Stimulated activated naive B cell treated with anti-CD40 and anti-IgM and Interleukin-4, amounts not matched to agents 10 μg/mL and 1 μg/mL and 100 μg/mL, for 72 hours (primary cell): ENCODE data around the gene RNF135.
"Not testable (repeated sequence)": the region's sequence is repeated elsewhere in the genome, so short reads cannot be mapped to it uniquely, and the experiment has no call there.

Experiments used
- ATAC-seq, 2 donors: fragments of 150-1000 bp; cut with Tn5 transposase; replicated peaks; 2 replicates each; pipeline ENCODE4 v1.10.0; 2021; ENCODE audit warnings: moderate library complexity in 1 of 2
- DNase-seq: peaks from one replicate; pipeline ENCODE4 v3.0.0; 2021
- H3K27ac Mint-ChIP-seq: one replicate; pipeline ENCODE4 v1.8.0; 2022; ENCODE audit warnings: mild to moderate bottlenecking, mixed read lengths
- H3K27me3 Mint-ChIP-seq, 2 donors: one replicate each; pipeline ENCODE4 v1.8.0; 2022; ENCODE audit warnings: mixed read lengths in 2 of 2
- H3K36me3 Mint-ChIP-seq, 2 donors: one replicate each; pipeline ENCODE4 v1.8.0; 2022; ENCODE audit warnings: mixed read lengths in 2 of 2, mild to moderate bottlenecking in 1 of 2
- H3K4me1 Mint-ChIP-seq, 2 donors: one replicate each; pipeline ENCODE4 v1.8.0; 2022; ENCODE audit warnings: mixed read lengths in 2 of 2, mild to moderate bottlenecking in 1 of 2
- H3K4me3 Mint-ChIP-seq, 2 donors: one replicate each; pipeline ENCODE4 v1.8.0; 2022; ENCODE audit warnings: mild to moderate bottlenecking in 2 of 2, mixed read lengths in 2 of 2, moderate library complexity in 1 of 2
- H3K9me3 Mint-ChIP-seq, 2 donors: one replicate each; pipeline ENCODE4 v1.8.0; 2022; ENCODE audit warnings: mixed read lengths in 2 of 2, mild to moderate bottlenecking in 1 of 2

Gene RNF135, protein sequence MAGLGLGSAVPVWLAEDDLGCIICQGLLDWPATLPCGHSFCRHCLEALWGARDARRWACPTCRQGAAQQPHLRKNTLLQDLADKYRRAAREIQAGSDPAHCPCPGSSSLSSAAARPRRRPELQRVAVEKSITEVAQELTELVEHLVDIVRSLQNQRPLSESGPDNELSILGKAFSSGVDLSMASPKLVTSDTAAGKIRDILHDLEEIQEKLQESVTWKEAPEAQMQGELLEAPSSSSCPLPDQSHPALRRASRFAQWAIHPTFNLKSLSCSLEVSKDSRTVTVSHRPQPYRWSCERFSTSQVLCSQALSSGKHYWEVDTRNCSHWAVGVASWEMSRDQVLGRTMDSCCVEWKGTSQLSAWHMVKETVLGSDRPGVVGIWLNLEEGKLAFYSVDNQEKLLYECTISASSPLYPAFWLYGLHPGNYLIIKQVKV

DNA sequence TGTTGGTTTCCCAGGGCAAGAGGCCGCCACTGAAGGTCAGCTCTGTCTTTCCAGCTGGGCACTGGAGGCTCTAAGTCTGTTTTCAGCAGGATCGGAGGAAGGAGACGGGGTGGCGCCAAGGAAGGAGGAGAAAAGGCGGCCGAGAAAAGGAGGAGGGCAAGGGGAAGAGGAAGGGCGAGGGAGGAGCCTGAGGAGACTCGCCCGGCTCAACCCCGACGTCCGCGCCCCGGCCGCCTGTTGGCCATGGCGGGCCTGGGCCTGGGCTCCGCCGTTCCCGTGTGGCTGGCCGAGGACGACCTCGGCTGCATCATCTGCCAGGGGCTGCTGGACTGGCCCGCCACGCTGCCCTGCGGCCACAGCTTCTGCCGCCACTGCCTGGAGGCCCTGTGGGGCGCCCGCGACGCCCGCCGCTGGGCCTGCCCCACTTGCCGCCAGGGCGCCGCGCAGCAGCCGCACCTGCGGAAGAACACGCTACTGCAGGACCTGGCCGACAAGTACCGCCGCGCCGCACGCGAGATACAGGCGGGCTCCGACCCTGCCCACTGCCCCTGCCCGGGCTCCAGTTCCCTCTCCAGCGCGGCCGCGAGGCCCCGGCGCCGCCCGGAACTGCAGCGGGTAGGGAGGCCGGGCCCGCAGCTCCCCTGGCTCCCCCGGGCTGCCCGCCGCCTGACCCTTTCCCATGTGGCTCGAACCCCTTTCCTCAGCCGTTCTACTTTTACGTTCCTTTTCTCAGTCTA, at the start of gene RNF135:
Gene RNF135, plus strand, starts transcription at position 209 of the 737 bp plus-strand sequence. Its CDS starts 35 bp downstream, at position 244.
- H3K36me3 Mint-ChIP-seq: peaks cover 16 to 25% of the 10 kb centered on the region in 2 donors
- no peaks in the 10 kb centered on the region for H3K27me3 Mint-ChIP-seq
- peak; percentile 73 for DNase-seq
- peak; percentile 69 to 77 for ATAC-seq
- peaks cover 25 to 63% of the 10 kb centered on the region in 2 donors for H3K4me1 Mint-ChIP-seq
- peak within 1 kb of the TSS; percentile 98 for H3K27ac Mint-ChIP-seq
- peaks cover 0 to 4% of the 10 kb centered on the region in 2 donors for H3K9me3 Mint-ChIP-seq
- H3K4me3 Mint-ChIP-seq: peak within 1 kb of the TSS; percentile 98

DNA sequence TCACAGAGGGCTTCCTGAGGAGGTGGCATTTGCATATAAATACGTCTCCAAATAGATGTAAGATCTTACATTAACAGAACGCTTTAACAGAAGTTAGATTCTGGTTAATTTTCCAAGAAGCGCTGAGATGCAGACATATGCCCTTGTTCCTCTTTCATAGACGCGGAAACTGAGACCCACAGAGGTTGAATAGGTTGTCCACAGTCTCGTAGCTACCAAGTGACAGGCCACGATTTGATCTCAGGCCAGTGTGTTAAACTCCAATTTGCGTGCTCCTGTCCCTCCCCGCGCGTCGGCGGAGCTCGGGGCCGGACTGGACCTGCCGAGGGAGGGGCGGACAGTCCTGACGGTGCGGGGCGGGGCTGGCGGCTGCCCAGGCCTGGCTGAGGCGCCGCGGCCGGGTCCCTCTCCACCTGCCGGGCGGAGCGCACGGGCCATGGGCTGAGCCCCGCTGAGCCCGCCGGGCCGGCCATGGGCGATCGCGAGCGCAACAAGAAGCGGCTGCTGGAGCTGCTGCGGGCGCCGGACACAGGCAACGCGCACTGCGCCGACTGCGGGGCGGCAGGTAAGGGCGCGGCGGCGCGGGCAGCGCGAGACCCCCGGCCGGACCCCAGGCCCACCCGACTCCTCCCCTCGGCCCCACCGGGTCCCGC, 49.2 kb upstream of the RNF135 start, which contains the start of gene ADAP2:
Gene ADAP2, plus strand, starts transcription at position 402 of the 653 bp plus-strand sequence. Its CDS starts 70 bp downstream, at position 472.
- H3K4me1 Mint-ChIP-seq: peaks cover 25 to 30% of the 10 kb centered on the region in 2 donors
- DNase-seq: peak; percentile 43
- peaks cover 18 to 24% of the 10 kb centered on the region in 2 donors for H3K36me3 Mint-ChIP-seq
- H3K27ac Mint-ChIP-seq: peak within 1 kb of the TSS; percentile 92
- no peaks in the 10 kb centered on the region for H3K9me3 Mint-ChIP-seq
- ATAC-seq: peak; percentile 80 to 83
- H3K27me3 Mint-ChIP-seq: peaks cover 0 to 4% of the 10 kb centered on the region in 2 donors
- peak within 1 kb of the TSS; percentile 91 to 92 for H3K4me3 Mint-ChIP-seq

DNA sequence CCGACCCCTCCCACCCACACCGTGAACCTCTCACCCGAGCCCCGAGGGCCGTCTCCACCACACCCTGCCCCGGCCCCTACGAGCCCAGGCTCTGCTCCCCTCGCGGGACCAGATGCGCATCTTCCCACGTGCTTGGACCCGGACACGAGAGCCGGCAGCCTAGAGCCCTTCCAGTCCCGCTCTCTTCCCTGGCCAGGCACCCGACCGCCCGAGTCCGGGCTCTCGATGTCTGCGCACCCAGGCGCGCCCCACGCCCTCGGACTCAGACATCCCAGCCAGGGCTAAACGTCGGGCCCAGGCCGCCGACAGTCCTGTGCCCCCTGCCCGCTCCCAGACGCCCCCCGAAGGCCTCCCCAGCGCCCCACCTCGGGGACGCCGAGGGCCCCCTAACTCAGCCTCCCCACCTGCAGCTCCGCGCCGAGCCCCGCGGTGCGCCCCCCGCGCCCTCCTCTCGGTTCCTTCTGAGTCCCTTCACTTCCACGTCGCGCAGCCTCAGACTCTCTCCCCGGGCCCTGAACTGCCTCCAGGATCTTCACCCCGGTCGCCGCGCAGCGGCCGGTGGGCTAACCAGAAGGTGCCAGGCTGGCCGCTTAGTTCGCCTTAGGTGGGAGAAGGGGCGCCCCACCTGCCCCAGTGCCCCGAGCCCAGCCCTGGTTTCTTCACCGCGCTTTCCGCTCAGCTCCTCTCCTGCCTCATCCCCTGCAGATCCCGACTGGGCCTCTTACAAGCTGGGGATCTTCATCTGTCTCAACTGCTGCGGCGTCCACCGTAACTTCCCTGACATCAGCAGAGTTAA, 48.4 kb upstream of the RNF135 start:
- ATAC-seq (peak; percentile 59 to 63), DNase-seq (peak; percentile 27)
- Mint-ChIP-seq H3K36me3 (peaks cover 24 to 29% of the 10 kb centered on the region in 2 donors), H3K27ac (peak overlapping the region; percentile 92), H3K4me1 (peaks cover 29 to 34% of the 10 kb centered on the region in 2 donors), H3K27me3 (peaks cover 0 to 4% of the 10 kb centered on the region in 2 donors), H3K9me3 (no peaks in the 10 kb centered on the region), H3K4me3 (peak overlapping the region; percentile 91 to 92)

DNA sequence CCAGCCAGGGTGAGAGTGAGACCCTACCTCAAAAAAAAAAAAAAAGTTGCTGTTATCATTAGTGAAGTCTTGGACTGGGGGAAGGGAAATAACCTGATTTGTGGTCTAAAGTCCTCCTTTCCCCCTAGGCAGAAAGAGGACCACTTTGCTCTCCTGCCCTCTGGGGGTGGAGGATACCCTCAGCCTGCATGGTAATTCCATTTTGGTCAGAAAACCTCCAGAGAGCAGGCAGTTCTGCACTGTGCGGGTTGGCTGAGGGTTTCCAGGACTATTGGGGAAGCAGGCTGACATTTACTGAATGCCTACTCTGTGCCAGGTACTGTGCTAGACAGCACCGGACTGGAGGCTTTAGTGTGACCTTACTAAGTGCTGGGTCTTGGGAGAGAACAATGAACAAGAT, 46.5 kb upstream of the RNF135 start:
- Mint-ChIP-seq H3K4me1 (peaks cover 29 to 34% of the 10 kb centered on the region in 2 donors), H3K9me3 (no peaks in the 10 kb centered on the region), H3K27me3 (peaks cover 0 to 4% of the 10 kb centered on the region in 2 donors), H3K27ac (no peak overlapping the region), H3K36me3 (peaks cover 28 to 36% of the 10 kb centered on the region in 2 donors), H3K4me3 (no peak overlapping the region)
- DNase-seq: no peak
- no peak for ATAC-seq

DNA sequence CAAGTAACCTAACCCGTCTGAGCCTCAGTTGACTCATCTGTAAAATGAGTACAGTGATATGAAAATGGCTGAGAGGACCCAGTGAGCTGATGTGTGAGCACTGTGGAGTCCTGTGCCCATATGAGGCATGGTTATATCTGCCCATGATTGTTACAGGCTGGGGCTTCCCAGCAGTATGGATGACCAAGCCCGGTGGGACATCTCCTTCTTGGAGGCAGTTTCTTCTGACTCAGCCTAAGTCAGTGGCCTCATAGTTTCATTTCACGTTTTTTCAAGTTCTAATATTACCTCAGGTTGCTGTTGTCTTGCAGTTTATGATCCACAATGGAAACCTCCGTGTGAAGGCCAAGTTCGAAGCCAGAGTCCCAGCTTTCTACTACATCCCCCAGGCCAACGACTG, 44.3 kb upstream of the RNF135 start:
- ATAC-seq (peak in 1 of 2 donors; percentile 24), DNase-seq (no peak)
- no peaks in the 10 kb centered on the region for H3K9me3 Mint-ChIP-seq
- H3K27me3 Mint-ChIP-seq: peaks cover 0 to 4% of the 10 kb centered on the region in 2 donors
- H3K36me3 Mint-ChIP-seq: peaks cover 38 to 46% of the 10 kb centered on the region in 2 donors
- H3K27ac Mint-ChIP-seq: no peak overlapping the region
- H3K4me3 Mint-ChIP-seq: no peak overlapping the region
- H3K4me1 Mint-ChIP-seq: peaks cover 18 to 20% of the 10 kb centered on the region in 2 donors

DNA sequence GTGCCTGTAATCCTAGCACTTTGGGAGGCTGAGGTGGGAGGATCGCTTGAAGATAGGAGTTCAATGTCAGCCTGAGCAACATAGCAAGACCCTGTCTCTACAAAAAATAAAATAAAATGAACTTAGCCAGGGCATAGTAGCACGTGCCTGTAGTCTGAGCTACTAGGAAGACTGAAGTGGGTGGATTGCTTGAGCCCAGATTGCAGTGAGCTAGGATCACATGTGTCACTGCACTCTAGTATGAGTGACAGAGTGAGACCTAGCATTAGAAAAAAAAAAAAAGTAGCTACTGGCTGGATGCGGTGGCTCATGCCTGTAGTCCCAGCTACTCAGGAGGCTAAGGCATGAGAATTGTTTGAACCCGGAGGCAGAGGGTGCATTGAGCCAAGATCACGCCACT, 43.1 kb upstream of the RNF135 start:
- H3K9me3 Mint-ChIP-seq: no peaks in the 10 kb centered on the region
- H3K4me3 Mint-ChIP-seq: no peak overlapping the region
- peaks cover 12 to 15% of the 10 kb centered on the region in 2 donors for H3K4me1 Mint-ChIP-seq
- no peak overlapping the region for H3K27ac Mint-ChIP-seq
- H3K36me3 Mint-ChIP-seq: peaks cover 39 to 53% of the 10 kb centered on the region in 2 donors
- ATAC-seq (no peak), DNase-seq (no peak)
- peaks cover 0 to 3% of the 10 kb centered on the region in 2 donors for H3K27me3 Mint-ChIP-seq

DNA sequence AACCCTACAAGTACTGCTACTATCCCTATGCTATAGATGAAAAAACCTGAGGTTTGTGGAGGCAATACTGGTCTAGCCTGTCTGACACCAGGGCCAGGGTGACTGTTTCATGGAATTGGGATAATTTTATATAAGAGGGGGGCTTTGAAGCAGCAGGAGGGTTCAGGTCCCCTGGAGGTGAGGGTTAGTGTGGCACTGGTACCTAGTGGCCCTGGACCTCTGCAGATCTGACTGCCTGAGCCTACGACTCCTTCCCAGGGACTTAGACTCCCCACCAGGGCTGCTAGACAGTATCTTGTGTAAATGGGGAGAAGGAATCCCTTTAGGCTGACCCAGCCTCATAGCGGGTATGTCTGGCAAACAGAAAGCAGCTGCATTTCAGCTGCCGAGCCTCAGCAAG, 42.3 kb upstream of the RNF135 start:
- no peak for DNase-seq
- Mint-ChIP-seq H3K27ac (no peak overlapping the region), H3K4me3 (no peak overlapping the region), H3K27me3 (no peaks in the 10 kb centered on the region), H3K9me3 (no peaks in the 10 kb centered on the region), H3K4me1 (peaks cover 10 to 11% of the 10 kb centered on the region in 2 donors), H3K36me3 (peaks cover 39 to 52% of the 10 kb centered on the region in 2 donors)
- no peak for ATAC-seq

DNA sequence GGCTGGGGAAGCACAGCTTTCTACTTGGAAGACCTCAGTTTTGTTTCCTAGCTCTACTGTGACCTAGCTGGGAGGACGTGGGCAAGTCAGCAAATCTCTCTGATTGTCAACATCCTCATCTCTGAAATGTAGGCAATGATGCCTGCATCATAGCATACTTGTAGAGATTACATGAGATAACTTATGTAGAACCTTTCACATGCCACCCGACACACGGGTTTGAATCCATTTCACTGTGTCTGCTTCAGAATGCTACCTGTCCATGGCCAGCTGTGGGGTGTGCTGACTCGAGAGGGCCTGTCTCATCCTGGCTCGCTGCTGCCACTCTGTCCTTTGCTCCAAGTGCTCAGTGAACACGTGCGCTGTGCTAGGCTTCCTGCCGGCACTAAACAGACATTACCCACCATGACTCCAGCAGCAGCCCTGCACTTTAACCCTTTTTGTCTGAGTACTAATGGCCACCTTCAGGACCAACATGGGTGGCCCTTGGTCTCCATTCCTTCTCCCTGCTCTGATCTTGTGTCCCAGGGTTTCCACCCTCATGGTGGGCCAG, 41.7 kb upstream of the RNF135 start:
- Mint-ChIP-seq H3K27me3 (no peaks in the 10 kb centered on the region), H3K4me3 (no peak overlapping the region), H3K36me3 (peaks cover 42 to 52% of the 10 kb centered on the region in 2 donors), H3K9me3 (no peaks in the 10 kb centered on the region), H3K4me1 (peaks cover 10 to 11% of the 10 kb centered on the region in 2 donors), H3K27ac (no peak overlapping the region)
- no peak for ATAC-seq
- no peak for DNase-seq

DNA sequence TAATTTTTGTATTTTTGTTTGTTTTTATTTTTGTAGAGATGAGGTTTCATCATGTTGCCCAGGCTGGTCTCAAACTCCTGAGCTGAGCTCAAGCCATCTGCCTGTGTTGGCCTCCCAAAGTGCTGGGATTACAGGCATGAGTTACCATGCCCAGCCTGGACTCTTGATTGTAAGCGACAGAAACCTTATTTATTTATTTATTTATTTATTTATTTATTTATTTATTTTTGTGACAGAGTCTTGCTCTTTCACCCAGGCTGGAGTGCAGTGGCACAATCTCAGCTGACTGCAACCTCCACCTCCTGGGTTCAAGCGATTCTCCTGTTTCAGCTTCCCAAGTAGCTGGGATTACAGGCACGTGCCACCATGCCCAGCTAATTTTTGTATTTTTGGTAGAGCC, 41.0 kb upstream of the RNF135 start:
- not testable (repeated sequence) for H3K27ac Mint-ChIP-seq, DNase-seq, H3K9me3 Mint-ChIP-seq, H3K4me3 Mint-ChIP-seq, ATAC-seq, H3K27me3 Mint-ChIP-seq
- Mint-ChIP-seq H3K36me3 (peaks cover 40 to 49% of the 10 kb centered on the region in 2 donors), H3K4me1 (peaks cover 10 to 11% of the 10 kb centered on the region in 2 donors)

DNA sequence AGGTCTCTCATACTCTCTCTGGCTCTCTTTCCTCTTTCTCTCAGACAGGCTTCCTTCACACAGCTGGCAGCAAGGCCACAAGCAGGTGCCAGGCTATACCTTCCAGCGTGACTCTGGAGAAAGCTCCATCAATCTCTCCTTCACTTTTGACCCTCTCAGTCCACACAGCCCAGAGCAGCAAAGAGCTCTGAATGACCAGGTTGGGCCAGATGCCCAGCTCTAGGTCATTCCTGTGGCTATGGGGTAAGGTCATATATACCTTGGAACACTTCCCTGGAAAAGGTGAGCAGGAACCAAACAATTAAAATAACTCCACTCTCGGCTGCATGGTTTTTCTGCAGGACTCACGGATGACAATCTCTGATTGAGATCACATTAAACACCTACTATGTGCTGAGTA, 40.3 kb upstream of the RNF135 start:
- ATAC-seq (no peak), DNase-seq (no peak)
- no peaks in the 10 kb centered on the region for H3K9me3 Mint-ChIP-seq
- H3K27me3 Mint-ChIP-seq: no peaks in the 10 kb centered on the region
- H3K4me3 Mint-ChIP-seq: no peak overlapping the region
- peaks cover 10 to 11% of the 10 kb centered on the region in 2 donors for H3K4me1 Mint-ChIP-seq
- no peak overlapping the region for H3K27ac Mint-ChIP-seq
- peaks cover 43 to 51% of the 10 kb centered on the region in 2 donors for H3K36me3 Mint-ChIP-seq

DNA sequence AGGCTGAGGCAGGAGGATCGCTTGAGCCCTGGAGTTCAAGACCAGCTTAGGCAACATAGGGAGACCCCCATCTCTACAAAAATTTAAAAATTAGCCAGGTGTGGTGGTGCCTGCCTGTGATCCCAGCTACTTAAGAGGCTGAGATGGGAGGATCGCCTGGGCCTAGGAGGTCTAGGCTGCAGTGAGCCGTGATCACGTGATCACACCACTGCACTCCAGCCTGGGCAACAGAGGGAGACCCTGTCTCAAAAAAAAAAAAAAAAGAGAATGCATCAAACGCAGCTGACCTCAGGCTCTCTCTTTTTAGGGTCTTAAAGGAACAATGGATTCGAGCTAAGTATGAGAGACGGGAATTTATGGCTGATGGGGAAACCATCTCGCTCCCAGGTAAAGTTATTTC, 39.3 kb upstream of the RNF135 start:
- H3K9me3 Mint-ChIP-seq, H3K4me1 Mint-ChIP-seq, DNase-seq, H3K4me3 Mint-ChIP-seq, H3K27ac Mint-ChIP-seq, ATAC-seq, H3K27me3 Mint-ChIP-seq: not testable (repeated sequence)
- H3K36me3 Mint-ChIP-seq: peaks cover 43 to 51% of the 10 kb centered on the region in 2 donors

DNA sequence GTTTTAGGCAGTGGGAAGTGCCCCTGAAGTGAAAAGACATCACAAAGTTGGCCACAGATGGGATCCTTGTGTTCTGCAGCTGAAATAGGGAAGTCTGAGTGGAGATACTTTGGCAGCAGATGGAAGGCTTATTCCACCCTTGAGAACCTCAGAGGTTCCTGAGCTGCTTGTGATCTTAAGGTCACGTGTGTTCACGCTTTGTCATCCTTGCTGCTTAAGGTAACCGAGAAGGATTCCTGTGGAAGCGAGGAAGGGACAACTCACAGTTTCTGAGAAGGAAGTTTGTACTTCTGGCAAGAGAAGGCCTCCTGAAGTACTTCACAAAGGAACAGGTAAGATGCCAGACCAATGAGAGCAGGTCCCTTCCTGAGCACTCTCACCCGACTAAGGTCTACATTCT, 36.9 kb upstream of the RNF135 start:
- DNase-seq (no peak), ATAC-seq (no peak)
- H3K9me3 Mint-ChIP-seq: no peaks in the 10 kb centered on the region
- peaks cover 49 to 55% of the 10 kb centered on the region in 2 donors for H3K36me3 Mint-ChIP-seq
- no peak overlapping the region for H3K4me3 Mint-ChIP-seq
- no peak overlapping the region for H3K27ac Mint-ChIP-seq
- no peaks in the 10 kb centered on the region for H3K27me3 Mint-ChIP-seq
- H3K4me1 Mint-ChIP-seq: peaks cover 3 to 13% of the 10 kb centered on the region in 2 donors

DNA sequence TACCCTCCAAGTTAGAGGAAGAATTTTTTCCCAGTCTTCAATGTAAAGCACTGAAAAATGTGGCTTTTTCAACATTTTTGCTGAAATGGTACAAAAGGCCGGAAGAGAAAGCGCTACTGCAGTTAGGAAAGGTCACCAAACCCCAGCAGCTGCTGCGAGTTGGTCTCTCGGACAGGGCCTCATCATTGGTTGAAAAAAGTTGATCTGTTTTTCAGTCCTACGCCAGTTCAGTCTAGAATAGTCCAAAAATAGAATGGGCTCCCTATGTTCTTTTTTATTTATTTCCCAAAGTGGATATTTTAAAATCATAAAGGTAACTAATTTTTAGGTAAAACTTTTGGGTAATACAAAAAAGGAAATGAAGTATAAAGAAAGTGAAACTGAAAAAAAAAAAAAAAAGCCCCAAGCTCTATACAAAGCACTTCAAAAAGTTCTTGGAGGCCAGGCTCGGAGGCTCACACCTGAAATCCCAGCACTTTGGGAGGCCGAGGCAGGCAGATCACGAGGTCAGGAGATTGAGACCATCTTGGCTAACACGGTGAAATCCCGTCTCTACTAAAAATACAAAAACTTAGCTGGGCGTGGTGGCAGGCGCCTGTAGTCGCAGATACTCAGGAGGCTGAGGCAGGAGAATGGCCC, 31.7 kb upstream of the RNF135 start:
- Mint-ChIP-seq H3K27me3 (no peaks in the 10 kb centered on the region), H3K4me1 (peaks cover 5 to 19% of the 10 kb centered on the region in 2 donors), H3K27ac (peak overlapping the region; percentile 93), H3K36me3 (peaks cover 59 to 62% of the 10 kb centered on the region in 2 donors), H3K9me3 (no peaks in the 10 kb centered on the region), H3K4me3 (peak overlapping the region in 1 of 2 donors; percentile 48)
- DNase-seq (no peak), ATAC-seq (peak; percentile 62 to 64)
